ENCODE measurements around the gene PTPRD. TPM values are rescaled to one million over a fixed set of nuclear protein-coding genes. Genes with fewer than 3 reads are reported as not detected.

PTPRD gene
- total RNA-seq, 3 donors from 2014 or later (not counting 1 experiment from before 2014, with no cell fraction given): 0.05 to 0.68 TPM; not detected in 1

- TF ChIP-seq, protein P1, sequence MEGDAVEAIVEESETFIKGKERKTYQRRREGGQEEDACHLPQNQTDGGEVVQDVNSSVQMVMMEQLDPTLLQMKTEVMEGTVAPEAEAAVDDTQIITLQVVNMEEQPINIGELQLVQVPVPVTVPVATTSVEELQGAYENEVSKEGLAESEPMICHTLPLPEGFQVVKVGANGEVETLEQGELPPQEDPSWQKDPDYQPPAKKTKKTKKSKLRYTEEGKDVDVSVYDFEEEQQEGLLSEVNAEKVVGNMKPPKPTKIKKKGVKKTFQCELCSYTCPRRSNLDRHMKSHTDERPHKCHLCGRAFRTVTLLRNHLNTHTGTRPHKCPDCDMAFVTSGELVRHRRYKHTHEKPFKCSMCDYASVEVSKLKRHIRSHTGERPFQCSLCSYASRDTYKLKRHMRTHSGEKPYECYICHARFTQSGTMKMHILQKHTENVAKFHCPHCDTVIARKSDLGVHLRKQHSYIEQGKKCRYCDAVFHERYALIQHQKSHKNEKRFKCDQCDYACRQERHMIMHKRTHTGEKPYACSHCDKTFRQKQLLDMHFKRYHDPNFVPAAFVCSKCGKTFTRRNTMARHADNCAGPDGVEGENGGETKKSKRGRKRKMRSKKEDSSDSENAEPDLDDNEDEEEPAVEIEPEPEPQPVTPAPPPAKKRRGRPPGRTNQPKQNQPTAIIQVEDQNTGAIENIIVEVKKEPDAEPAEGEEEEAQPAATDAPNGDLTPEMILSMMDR (IDR thresholded peaks at IDR 0.05): no peak
- Histone ChIP-seq H3K4me3 (ENCODE audit: low read length) (no peak overlapping the region), H3K4me1 (ENCODE audit: control insufficient read depth, insufficient read depth, low read length) (no peaks in the 10 kb centered on the region), H3K9me3 (ENCODE audit: control insufficient read depth, insufficient read depth, low read length) (peaks cover 6% of the 10 kb centered on the region), H3K27ac (ENCODE audit: low read length) (no peak overlapping the region), H3K36me3 (ENCODE audit: control insufficient read depth, insufficient read depth, low read length) (no peaks in the 10 kb centered on the region), H3K27me3 (ENCODE audit: control insufficient read depth, insufficient read depth, low read length) (no peaks in the 10 kb centered on the region)
- no peaks in the 10 kb centered on the region for H3K27me3 Mint-ChIP-seq (ENCODE audit: low read depth in 2 of 2)
- H3K9me3 Mint-ChIP-seq: peaks cover 3 to 10% of the 10 kb centered on the region in 2 donors
- ATAC-seq: no peak
- H3K36me3 Mint-ChIP-seq: no peaks in the 10 kb centered on the region
- H3K27ac Mint-ChIP-seq: no peak overlapping the region
- intact Hi-C loops (cut with micrococcal nuclease): no loop called here
- no peaks in the 10 kb centered on the region for H3K4me1 Mint-ChIP-seq
- DNase-seq: no peak
- WGBS (ENCODE audit: insufficient coverage): no CpG with 5 or more reads among the region's 2 CpGs
- H3K4me3 Mint-ChIP-seq: no peak overlapping the region
Measured at GRCh38 chr9:9774471-9774870, 838.3 kb downstream of the PTPRD start.

GRCh38 chr9:9771314-9771713, 841.5 kb downstream of the PTPRD start:
- ATAC-seq: no peak
- Mint-ChIP-seq H3K27ac (no peak overlapping the region), H3K4me3 (no peak overlapping the region), H3K27me3 (ENCODE audit: low read depth in 2 of 2) (no peaks in the 10 kb centered on the region), H3K4me1 (no peaks in the 10 kb centered on the region), H3K36me3 (peaks cover 8% of the 10 kb centered on the region), H3K9me3 (peaks cover 6 to 11% of the 10 kb centered on the region in 2 donors)
- TF ChIP-seq, protein P1 (IDR thresholded peaks at IDR 0.05): no peak
- Histone ChIP-seq H3K27ac (ENCODE audit: low read length) (no peak overlapping the region), H3K4me1 (ENCODE audit: control insufficient read depth, insufficient read depth, low read length) (no peaks in the 10 kb centered on the region), H3K4me3 (ENCODE audit: low read length) (no peak overlapping the region), H3K27me3 (ENCODE audit: control insufficient read depth, insufficient read depth, low read length) (no peaks in the 10 kb centered on the region), H3K36me3 (ENCODE audit: control insufficient read depth, insufficient read depth, low read length) (no peaks in the 10 kb centered on the region), H3K9me3 (ENCODE audit: control insufficient read depth, insufficient read depth, low read length) (no peaks in the 10 kb centered on the region)
- intact Hi-C loops (cut with micrococcal nuclease): no loop called here
- WGBS (ENCODE audit: insufficient coverage): 97% methylated on average over 2 of the region's 3 CpGs
- DNase-seq: no peak

DNA sequence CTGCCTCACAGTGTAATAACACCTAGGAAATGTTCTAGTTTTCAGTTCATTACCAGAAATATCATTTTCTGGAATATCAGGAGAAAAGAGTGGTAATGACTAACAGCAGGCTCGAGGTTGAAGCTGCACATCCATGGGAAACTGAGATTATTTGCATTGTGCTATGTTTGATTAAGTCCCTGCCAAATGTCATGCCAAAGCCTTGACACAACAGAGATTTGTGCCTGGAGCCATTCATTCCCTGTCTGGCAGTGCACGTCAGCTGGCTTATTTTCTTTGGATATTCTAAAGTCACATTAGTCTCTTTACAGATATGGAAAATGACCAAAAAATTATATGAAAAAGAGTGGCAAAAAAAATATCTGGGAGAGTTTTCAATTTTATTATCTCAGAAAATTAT, 848.0 kb downstream of the PTPRD start:
- no peaks in the 10 kb centered on the region for H3K4me1 Mint-ChIP-seq
- ATAC-seq: no peak
- Histone ChIP-seq H3K27ac (ENCODE audit: low read length) (no peak overlapping the region), H3K36me3 (ENCODE audit: control insufficient read depth, insufficient read depth, low read length) (no peaks in the 10 kb centered on the region), H3K9me3 (ENCODE audit: control insufficient read depth, insufficient read depth, low read length) (no peaks in the 10 kb centered on the region), H3K4me1 (ENCODE audit: control insufficient read depth, insufficient read depth, low read length) (no peaks in the 10 kb centered on the region), H3K27me3 (ENCODE audit: control insufficient read depth, insufficient read depth, low read length) (no peaks in the 10 kb centered on the region), H3K4me3 (ENCODE audit: low read length) (no peak overlapping the region)
- peaks cover 13% of the 10 kb centered on the region for H3K36me3 Mint-ChIP-seq
- TF ChIP-seq, protein P1 (IDR thresholded peaks at IDR 0.05): no peak
- intact Hi-C loops (cut with micrococcal nuclease): no loop called here
- WGBS (ENCODE audit: insufficient coverage): 83% methylated on average over 2 of the region's 2 CpGs
- no peaks in the 10 kb centered on the region for H3K27me3 Mint-ChIP-seq (ENCODE audit: low read depth in 2 of 2)
- no peak overlapping the region for H3K27ac Mint-ChIP-seq
- H3K4me3 Mint-ChIP-seq: no peak overlapping the region
- H3K9me3 Mint-ChIP-seq: peaks cover 14 to 17% of the 10 kb centered on the region in 2 donors
- DNase-seq: no peak

DNA sequence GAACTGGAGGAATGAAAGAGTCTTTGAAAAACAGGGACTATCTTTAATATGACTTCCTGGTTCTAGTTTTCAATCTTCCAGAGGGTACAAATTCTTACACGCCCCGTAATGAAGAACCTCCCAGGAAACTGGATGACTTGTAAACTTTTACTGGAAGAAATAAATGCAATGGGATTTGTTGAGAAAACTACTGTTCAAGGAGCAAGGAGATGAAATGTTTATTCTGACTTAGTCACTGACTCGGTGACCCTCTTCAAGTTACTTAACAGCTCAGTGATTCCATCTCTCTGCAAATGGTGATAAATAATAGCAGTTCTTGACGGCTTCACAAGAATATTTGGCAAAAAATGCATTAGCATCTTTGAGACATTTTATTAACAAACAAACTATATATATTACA, 858.6 kb downstream of the PTPRD start:
- Histone ChIP-seq H3K27ac (ENCODE audit: low read length) (no peak overlapping the region), H3K36me3 (ENCODE audit: control insufficient read depth, insufficient read depth, low read length) (no peaks in the 10 kb centered on the region), H3K9me3 (ENCODE audit: control insufficient read depth, insufficient read depth, low read length) (no peaks in the 10 kb centered on the region), H3K4me3 (ENCODE audit: low read length) (no peak overlapping the region), H3K27me3 (ENCODE audit: control insufficient read depth, insufficient read depth, low read length) (no peaks in the 10 kb centered on the region), H3K4me1 (ENCODE audit: control insufficient read depth, insufficient read depth, low read length) (no peaks in the 10 kb centered on the region)
- DNase-seq (no peak), ATAC-seq (no peak)
- 89% methylated on average over 4 of the region's 4 CpGs for WGBS (ENCODE audit: insufficient coverage)
- intact Hi-C loops (cut with micrococcal nuclease): no loop called here
- no peaks in the 10 kb centered on the region for H3K27me3 Mint-ChIP-seq (ENCODE audit: low read depth in 2 of 2)
- peaks cover 9 to 12% of the 10 kb centered on the region in 2 donors for H3K9me3 Mint-ChIP-seq
- peaks cover 5% of the 10 kb centered on the region for H3K36me3 Mint-ChIP-seq
- H3K4me1 Mint-ChIP-seq: no peaks in the 10 kb centered on the region
- H3K4me3 Mint-ChIP-seq: no peak overlapping the region
- no peak overlapping the region for H3K27ac Mint-ChIP-seq
- TF ChIP-seq, protein P1 (IDR thresholded peaks at IDR 0.05): no peak
